HG03064 (cell line): ENCODE results near the gene SLIRP.
"Not testable (repeated sequence)": the region's sequence is repeated elsewhere in the genome, so short reads cannot be mapped to it uniquely, and the experiment has no call there.

Experiments
- ATAC-seq: cut with Tn5 transposase; IDR thresholded peaks from one replicate; pipeline ENCODE4 v1.9.1; 2021; ENCODE audit warnings: low read depth; ENCODE audit not compliant: unreplicated experiment

Gene SLIRP

DNA sequence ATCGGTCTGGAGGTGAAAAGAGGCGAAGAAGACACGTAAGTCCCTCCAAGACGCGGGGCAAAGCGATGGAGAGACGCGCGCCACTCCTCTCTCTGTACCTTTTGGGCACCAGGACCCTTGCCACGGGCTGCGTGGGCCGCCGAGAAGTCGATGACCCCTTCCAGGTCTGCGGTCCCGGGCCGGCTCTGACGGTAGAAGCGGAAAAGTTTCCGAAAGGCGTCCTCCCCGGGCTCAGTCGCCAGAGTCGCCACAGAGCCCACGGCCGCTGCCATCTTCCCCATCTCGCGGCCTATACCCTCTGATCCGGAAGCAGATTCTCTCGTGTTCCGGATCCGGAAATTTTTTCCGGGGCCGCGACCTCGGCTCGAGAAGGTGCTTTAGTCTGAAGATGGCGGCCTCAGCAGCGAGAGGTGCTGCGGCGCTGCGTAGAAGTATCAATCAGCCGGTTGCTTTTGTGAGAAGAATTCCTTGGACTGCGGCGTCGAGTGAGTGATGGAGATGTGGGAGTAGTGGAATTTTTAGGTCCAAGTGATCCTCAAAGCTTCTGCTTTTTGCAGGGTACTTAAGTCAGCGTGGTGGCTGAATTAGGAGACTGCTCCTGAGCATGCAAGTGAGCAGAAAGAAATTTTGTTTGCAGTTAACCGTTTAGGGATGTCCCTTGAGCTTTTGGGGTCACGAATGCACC is at the start of gene SLIRP, which contains the start of gene ALKBH1:
TSS of gene SLIRP (plus strand) at position 380 of the 685 bp plus-strand sequence. CDS start at position 389, 9 bp downstream.
TSS of gene ALKBH1 (minus strand) at position 300 of the 685 bp plus-strand sequence. CDS start at position 281, 19 bp downstream.
- peak; percentile 93 for ATAC-seq

DNA sequence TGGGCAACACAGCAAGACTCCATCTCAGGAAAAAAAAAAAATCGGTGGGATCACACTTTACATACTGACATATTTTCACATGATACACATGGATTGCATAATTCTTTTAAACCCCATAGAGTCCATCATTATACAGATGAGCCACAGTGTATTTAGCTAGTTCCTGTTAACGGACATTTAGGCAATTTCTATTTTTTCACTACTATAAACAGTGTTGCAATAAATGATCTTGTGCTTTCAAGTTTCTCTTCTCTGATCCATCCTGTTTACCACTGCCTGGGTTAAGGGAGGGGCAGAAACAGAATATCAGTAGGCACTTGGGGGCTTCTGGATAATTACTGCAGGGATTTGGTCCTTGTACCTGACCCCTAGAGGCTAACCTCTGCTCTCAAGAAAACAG is 48.1 kb upstream of the SLIRP start:
- no peak for ATAC-seq

DNA sequence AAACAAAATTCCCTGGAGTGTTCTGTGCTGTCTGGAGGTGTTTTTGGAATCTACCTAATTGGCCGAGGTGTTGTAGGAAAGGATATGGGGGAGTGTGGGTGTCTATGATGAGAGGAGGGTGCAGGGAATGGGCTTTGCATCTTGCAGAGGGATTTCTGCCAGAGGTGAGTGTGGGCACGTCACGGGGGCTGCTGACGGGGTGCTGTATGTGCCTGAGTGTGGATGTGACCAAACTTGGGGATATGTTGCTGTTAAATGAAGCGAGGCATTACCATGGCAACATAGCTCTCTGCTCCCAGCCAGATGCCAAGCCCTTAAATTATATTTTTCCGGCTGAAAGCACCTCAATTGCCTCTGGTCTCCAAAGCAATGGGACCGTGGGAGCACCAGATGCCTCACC is 47.1 kb upstream of the SLIRP start:
- no peak for ATAC-seq

DNA sequence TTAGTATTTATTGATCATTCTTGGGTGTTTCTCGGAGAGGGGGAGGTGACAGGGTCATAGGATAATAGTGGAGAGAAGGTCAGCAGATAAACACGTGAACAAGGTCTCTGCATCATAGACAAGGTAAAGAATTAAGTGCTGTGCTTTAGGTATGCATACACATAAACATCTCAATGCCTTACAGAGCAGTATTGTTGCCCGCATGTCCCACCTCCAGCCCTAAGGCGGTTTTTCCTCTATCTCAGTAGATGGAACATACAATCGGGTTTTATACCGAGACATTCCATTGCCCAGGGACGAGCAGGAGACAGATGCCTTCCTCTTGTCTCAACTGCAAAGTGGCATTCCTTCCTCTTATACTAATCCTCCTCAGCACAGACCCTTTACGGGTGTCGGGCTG is 46.3 kb upstream of the SLIRP start:
- not testable (repeated sequence) for ATAC-seq

DNA sequence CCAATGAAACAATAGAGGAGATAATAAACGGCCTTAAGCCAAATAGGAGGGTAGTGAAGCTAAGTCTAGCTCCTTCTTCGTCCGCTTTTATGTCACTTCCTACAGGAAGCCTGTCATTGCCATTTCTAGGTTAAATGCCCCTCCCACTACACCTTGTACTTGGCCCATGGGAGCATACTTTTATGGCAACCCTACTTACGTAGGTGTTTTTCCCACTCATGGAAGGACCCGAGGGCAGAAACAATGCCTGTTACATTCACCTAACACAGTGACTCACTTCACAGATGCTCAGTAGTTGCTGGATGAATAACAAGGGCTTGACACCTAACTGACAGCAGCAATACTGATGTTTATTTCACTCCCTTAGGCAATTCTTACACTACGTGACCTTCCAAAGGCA is 44.6 kb upstream of the SLIRP start:
- ATAC-seq = no peak

DNA sequence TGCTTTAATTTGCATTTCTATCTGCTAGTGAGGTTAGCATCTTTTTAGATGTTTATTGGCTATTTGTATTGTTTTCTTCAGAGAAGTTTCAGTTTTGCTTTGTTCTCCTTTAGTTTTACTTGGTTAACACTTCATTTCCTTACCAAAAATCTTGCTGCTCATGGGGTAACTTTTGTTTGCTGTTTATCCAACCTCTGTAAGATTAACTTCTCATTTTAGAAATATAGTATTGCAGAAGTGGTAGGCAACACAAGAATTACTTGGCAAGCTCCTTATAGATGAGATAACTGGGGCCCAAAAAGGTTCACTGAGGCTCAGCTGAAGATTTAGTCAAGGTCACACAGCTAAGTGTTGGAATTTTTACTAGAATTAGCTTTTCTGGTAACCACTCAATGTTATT is 40.6 kb upstream of the SLIRP start:
- no peak for ATAC-seq

DNA sequence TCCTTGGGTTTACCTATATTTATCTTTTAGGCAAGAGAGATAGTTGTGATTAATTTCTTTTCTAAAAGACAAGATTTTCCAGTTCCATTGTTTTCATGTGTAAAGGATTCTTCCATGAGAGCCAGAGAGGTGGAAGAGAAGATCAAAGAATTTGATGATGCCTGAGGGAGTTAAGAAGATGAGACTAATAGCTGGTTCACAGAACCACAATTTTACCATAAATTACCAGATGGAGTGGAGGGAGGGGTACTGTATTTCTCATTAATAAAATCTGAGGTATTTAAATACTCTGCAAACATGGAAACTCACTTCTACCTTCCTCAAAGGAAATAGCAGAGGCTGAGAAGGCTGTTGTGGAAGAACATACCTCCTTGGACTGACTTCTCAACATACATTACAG is 34.7 kb upstream of the SLIRP start:
- ATAC-seq = no peak

DNA sequence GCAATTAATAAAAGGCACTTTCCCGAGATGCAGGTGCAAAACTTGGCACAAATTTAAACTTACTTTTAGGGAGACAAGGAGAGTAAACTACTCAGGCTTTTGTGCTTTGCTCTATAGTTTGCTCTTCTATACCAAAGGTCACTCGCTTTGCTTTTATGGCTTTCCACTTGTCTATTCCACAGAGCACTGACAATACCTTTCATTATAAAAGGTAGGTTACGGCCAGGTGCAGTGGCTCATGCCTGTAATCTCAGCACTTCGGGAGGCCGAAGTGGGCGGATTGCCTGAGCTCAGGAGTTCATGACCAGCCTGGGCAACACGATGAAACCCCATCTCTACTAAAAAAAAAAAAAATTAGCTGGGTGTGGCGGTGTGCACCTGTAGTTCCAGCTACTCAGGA is 33.0 kb upstream of the SLIRP start:
- no peak for ATAC-seq

DNA sequence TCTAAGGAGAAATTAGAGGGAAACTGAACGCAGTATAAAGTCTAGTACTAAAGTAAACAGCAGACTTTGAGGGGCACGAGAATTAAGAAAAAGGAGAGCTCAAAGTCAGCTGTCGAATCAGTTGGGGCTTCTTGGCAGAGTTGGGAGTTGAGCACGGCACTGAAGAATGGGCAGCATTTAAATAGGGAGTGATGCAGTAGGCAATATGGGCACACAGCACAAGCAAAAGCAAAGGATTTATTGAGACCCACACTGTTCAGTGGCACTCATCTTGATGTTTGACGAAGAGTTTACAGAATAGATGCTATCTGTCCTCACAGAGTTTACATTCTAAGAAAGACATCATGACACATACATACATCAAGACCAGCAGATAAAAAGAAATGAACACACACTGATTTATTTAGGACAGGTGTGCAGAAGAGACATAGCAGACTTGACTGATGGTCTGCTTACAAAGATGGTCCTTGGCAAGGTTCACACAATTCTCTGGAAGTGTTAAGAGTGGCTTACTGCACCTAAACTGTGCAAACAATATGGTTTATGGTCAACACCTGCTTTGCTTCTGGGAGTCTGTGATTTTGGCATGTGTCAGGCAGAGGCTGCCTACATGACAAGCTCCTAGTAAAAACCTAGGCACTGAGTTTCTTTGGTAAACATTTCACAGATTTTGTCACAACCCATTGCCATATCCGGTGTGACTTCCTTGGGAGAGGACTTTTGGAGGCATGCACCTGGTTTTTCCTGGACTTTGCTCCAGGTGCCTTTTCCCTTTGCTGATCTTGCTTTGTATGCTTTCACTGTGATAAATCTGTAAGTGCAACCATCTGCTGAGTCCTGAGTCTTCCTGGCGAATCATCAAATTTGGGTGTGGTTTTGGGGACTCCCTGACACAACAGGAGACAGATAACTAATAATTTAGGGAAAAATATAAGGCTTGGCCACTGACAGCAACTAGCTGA is 26.4 kb upstream of the SLIRP start:
- no peak for ATAC-seq

DNA sequence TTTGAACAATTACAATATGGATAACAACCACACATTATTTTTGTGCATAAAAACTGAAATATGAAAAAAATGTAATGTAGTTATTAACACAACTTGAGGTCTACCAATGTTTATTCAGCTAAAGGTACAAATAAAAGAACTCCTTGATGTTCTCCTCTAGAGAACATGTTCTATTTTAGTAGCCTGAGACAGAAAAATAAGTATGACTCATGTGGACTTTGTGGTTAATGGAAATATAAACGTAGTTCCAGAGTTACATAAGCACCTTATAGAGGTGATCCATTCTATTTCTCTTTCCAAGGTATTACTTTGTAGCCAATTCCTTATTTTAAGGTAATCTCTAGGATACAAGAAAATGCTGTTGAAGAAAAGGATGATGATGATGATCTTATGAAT is 25.7 kb upstream of the SLIRP start:
- ATAC-seq = no peak

DNA sequence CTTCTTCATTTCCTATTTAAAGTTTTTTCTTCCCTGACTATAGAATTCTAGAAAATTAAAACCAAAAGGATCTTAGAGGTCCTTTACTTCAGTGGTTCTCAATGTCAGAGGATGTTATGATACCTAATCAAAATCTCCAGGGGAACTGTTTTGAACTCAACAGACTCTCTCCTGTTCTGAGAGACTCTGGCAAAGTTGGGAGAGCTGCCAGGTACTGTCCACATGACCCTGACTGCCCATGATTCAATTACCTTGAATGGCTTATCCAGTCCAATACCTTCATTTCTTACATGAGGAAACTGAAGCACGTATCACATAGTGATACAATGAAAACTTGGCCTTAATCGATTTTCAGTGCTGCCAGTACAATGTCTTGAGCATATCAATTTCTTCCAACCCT is 16.6 kb upstream of the SLIRP start:
- no peak for ATAC-seq

DNA sequence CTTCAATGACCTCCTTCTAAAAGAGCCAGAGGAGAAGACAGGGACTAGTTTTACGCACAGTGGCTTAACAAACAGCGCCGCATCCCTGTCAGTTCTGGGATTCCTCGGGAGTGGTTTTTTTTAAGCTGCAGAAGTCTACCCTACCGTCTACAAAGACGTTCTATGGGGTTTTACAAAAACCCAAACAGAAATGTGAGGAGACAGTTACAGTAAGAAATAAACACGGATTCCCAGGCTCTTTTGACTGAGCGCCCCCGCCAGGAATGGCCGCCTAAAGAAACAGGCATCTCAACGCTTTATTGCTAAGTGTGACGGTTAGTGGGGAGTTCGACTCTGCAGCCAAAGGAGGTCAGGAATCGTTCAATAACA is 564 bp upstream of the SLIRP start:
- peak; percentile 32 for ATAC-seq

DNA sequence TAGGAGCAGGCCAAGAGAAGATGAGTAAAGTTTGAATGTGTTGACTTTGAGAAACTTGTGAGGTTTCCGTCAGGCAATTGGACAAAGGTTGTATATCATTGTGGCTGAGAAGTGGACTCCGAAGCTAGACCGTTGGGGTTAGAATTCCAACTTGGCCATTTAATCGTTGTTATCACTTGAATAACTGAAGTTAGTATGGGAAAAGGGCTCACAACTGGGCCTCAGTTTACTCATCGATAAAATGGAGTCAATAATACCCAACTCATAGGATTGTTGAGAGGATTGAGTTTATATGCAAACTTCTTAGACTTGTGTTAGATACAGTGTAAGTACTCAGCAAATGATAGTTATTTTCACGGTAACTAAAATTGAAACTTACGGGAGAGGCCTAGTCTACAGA is 846 bp downstream of the SLIRP start:
- ATAC-seq = no peak

DNA sequence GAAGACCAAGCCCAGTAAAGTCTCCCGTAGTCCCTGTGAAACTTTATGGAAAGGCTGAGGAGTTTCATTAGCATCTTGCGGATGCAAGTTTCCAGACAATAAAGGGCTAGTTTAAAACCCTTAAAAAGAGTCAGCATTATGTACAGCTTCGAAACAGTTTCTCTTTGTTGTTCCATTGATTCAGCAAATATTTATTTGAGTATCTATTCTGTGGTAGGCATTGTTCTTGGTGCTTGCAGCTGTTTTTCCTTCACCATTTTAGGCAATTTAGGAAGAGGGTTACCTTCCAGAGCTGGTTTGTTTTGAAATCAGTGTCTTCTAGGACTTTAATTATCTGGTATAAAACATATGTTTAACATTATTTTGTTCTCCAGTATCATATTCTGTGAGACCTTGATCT is 1.5 kb downstream of the SLIRP start:
- no peak for ATAC-seq

DNA sequence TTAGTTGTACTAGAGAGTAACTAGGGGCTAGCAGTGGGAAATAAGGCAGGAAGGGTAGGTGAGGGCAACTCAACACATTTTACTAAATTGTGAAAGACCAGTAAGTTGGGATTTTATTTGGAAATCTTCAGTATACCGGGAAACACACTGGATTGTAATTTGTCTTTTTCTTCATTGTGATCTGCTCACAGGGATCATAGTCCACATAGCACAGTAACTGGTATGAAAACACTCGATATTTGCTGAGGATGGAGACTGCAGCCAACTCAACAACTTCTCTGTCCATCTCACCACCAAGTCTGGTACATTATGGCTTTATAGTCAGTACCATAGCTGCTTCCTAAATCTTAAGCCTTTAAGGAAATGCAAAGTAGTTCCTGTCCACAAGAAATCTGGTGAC is 2.5 kb downstream of the SLIRP start:
- ATAC-seq = no peak

DNA sequence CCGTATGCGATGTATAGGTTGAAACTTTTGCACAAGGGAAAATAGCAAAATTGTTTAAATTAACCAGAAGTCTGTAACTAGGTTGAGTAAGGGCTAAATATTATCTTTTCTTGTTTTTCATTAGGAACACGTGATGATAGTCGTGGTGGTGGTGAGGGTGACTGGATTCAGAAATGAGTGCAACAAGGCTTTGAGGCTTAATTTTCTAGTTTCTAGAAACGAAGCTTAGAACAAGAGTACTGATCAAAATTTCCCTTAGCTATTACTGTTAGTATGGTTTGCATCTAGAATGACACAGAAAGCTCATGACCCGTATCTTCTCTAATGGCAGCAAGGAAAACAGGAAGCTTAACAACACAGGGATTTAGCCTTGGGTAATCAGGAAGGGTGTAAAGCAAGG is 7.0 kb downstream of the SLIRP start:
- no peak for ATAC-seq

DNA sequence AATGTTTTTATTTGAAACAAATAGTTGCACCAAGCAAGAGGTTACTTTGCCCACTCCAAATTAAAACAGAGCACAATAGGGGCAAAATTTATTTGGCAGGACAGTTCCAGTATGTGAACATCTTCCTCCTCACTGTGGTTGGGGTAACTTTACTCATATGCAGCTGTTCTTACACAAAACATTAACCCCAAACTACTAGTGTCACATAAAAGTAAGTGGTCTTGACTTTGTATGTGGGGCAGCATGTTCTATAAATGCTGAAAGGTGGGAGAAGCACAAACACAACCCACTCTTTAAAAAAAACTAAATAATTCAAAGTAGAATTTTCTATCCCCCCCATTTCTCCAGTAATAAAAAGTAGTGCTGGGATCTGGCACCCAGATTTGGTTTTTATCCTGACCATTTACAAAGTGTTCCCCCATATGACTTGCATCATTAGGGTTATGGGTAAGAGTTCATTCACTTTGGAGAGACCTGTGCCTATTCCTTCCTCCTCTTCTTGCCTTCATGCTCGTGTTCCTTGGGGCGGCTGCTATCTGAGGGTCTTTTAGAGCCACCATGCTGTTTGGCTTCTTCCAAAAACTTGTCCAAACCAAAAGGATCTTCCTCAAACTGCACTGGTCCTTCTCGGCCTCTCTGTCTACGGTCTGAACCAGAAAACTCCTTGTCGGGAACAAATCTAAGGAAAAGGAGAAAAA is 9.9 kb downstream of the SLIRP start:
- ATAC-seq = no peak

DNA sequence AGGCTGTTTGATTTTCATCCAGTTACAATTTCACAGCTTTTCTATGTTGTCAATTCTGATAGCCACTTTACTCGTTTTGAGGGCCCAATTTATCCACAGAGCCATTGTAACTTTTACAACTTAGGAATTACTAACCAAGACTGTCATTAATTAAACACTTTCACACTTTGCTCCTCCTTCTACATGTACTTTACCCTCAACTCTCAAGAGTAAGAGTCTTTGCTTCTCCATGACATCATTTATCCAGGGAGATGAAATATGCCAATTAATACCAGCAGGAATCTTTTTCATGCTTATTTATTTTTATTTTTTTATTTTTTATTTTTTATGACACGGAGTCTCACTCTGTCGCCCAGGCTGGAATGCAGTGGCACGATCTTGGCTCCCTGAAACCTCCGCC is 13.5 kb downstream of the SLIRP start:
- no peak for ATAC-seq

DNA sequence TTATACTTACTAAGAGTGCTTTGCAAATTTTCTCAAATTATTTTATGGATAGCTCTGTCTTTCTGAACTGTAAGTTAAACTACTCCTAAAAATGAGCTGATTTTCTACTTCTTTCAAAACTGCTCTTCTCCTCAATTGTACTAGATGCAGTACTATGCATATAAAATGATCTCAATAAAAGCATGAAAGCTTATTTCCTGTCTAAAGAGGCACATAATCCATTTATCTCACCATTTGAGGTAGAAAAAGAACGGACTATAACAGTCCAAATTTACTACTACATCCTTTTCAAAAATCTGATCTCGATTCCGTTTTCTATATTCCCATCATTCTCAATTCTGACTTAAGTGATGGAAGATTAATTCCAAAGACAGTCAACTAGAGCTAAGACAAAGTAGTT is 14.4 kb downstream of the SLIRP start:
- no peak for ATAC-seq

DNA sequence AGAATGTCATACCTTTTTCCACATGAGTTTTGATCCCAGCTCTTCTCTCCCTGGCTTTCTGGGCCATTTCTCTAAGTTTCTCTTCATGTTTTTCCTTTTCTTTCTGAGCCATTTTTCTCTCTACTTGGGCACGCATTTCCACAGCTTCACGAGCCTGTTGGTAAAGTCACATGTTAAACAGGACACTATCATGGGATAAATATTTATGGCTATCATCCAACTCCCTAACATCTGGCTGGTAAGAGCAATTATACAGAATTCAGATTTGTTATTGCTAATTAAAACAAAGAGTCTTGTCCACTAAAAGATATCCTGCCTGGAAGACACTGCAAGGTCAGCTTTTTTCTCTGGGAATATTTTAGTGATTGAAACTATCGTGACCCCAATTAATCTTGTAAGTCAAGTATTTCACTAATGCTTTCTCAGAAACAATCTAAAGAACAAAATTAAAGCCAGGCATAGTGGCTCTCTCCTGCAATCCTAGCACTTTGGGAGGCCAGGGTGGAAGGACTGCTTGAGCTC is 23.1 kb downstream of the SLIRP start:
- no peak for ATAC-seq
